ENCODE data around the gene PCDHB4. TPM values are rescaled to one million over a fixed set of nuclear protein-coding genes. Genes with fewer than 3 reads are reported as not detected.
"Not testable (repeated sequence)": the region's sequence is repeated elsewhere in the genome, so short reads cannot be mapped to it uniquely, and the experiment has no call there.

Gene PCDHB4
- total RNA-seq, 1 donor from 2014 or later: 0.42 TPM

GRCh38 chr5:141149812-141150211 is 28.2 kb downstream of the PCDHB4 start, which contains the start of gene PCDHB6:
Gene PCDHB6, plus strand, starts transcription at chr5:141150057. Its CDS starts 201 bp downstream, at chr5:141150258.
- H3K36me3 ChIP-seq (ENCODE audit: control insufficient read depth, insufficient read depth, low read length): no peaks in the 10 kb centered on the region

GRCh38 chr5:141150224-141150992 is 28.8 kb downstream of the PCDHB4 start:
- Histone ChIP-seq H3K4me3 (ENCODE audit: low read depth, low read length) (no peak overlapping the region), H3K36me3 (ENCODE audit: control insufficient read depth, insufficient read depth, low read length) (no peaks in the 10 kb centered on the region), H3K27me3 (ENCODE audit: control insufficient read depth, insufficient read depth, low read length) (no peaks in the 10 kb centered on the region)
- no peak for TF ChIP-seq CTCF (IDR thresholded peaks at IDR 0.05; ENCODE audit: insufficient read depth, low read length, poor library complexity, severe bottlenecking)
- no peak for DNase-seq (ENCODE audit: low read depth)

More at GRCh38 chr5:141149812-141150211, 28.2 kb downstream of the PCDHB4 start, which contains the start of gene PCDHB6:
- H3K4me3 ChIP-seq (ENCODE audit: low read depth, low read length): no peak within 1 kb of the TSS
- no peaks in the 10 kb centered on the region for H3K27me3 ChIP-seq (ENCODE audit: control insufficient read depth, insufficient read depth, low read length)
- TF ChIP-seq CTCF (IDR thresholded peaks at IDR 0.05; ENCODE audit: insufficient read depth, low read length, poor library complexity, severe bottlenecking): no peak
- no peak for DNase-seq (ENCODE audit: low read depth)

DNA sequence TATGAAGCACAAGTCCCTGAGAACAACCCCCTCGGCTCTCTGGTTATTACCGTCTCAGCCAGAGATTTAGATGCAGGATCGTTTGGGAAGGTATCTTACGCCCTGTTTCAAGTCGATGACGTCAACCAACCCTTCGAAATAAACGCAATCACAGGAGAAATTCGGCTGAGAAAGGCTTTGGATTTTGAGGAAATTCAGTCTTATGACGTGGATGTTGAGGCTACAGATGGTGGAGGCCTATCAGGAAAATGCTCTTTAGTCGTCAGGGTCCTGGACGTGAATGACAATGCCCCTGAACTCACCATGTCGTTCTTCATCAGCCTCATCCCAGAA is 29.3 kb downstream of the PCDHB4 start:
- no peak for DNase-seq (ENCODE audit: low read depth)
- Histone ChIP-seq H3K27me3 (ENCODE audit: control insufficient read depth, insufficient read depth, low read length) (no peaks in the 10 kb centered on the region), H3K36me3 (ENCODE audit: control insufficient read depth, insufficient read depth, low read length) (no peaks in the 10 kb centered on the region), H3K4me3 (ENCODE audit: low read depth, low read length) (no peak overlapping the region)
- TF ChIP-seq CTCF (IDR thresholded peaks at IDR 0.05; ENCODE audit: insufficient read depth, low read length, poor library complexity, severe bottlenecking): no peak

- not testable (repeated sequence) for DNase-seq (ENCODE audit: low read depth); H3K36me3 ChIP-seq (ENCODE audit: control insufficient read depth, insufficient read depth, low read length); H3K4me3 ChIP-seq (ENCODE audit: low read depth, low read length); H3K27me3 ChIP-seq (ENCODE audit: control insufficient read depth, insufficient read depth, low read length)
These were observed 30.0 kb downstream of the PCDHB4 start for GRCh38 chr5:141151632-141152031.

GRCh38 chr5:141152096-141152495 is 30.5 kb downstream of the PCDHB4 start:
- DNase-seq (ENCODE audit: low read depth): not testable (repeated sequence)

GRCh38 chr5:141155540-141156374 is 34.1 kb downstream of the PCDHB4 start:
- no peak for TF ChIP-seq CTCF (IDR thresholded peaks at IDR 0.05; ENCODE audit: insufficient read depth, low read length, poor library complexity, severe bottlenecking)
- Histone ChIP-seq H3K36me3 (ENCODE audit: control insufficient read depth, insufficient read depth, low read length) (no peaks in the 10 kb centered on the region), H3K4me3 (ENCODE audit: low read depth, low read length) (no peak overlapping the region), H3K27me3 (ENCODE audit: control insufficient read depth, insufficient read depth, low read length) (no peaks in the 10 kb centered on the region)
- DNase-seq (ENCODE audit: low read depth): no peak

More at GRCh38 chr5:141152096-141152495, 30.5 kb downstream of the PCDHB4 start:
- not testable (repeated sequence) for H3K36me3 ChIP-seq (ENCODE audit: control insufficient read depth, insufficient read depth, low read length); H3K27me3 ChIP-seq (ENCODE audit: control insufficient read depth, insufficient read depth, low read length); H3K4me3 ChIP-seq (ENCODE audit: low read depth, low read length)

GRCh38 chr5:141157356-141157755 is 35.7 kb downstream of the PCDHB4 start:
- H3K36me3 ChIP-seq (ENCODE audit: control insufficient read depth, insufficient read depth, low read length); DNase-seq (ENCODE audit: low read depth); H3K4me3 ChIP-seq (ENCODE audit: low read depth, low read length); H3K27me3 ChIP-seq (ENCODE audit: control insufficient read depth, insufficient read depth, low read length): not testable (repeated sequence)

DNA sequence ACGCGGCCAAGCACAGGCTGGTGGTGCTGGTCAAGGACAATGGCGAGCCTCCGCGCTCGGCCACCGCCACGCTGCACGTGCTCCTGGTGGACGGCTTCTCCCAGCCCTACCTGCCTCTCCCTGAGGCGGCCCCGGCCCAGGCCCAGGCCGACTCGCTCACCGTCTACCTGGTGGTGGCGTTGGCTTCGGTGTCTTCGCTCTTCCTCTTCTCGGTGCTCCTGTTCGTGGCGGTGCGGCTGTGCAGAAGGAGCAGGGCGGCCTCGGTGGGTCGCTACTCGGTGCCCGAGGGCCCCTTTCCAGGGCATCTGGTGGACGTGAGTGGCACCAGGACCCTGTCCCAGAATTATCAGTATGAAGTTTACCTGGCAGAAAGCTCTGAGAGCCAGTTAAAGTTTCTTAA is 36.3 kb downstream of the PCDHB4 start:
- not testable (repeated sequence) for H3K36me3 ChIP-seq (ENCODE audit: control insufficient read depth, insufficient read depth, low read length); DNase-seq (ENCODE audit: low read depth); H3K4me3 ChIP-seq (ENCODE audit: low read depth, low read length); H3K27me3 ChIP-seq (ENCODE audit: control insufficient read depth, insufficient read depth, low read length)

Data from kidney epithelial cell (primary cell).